ENCODE measurements around the gene SYPL2. TPM values are rescaled to one million over a fixed set of nuclear protein-coding genes. Genes with fewer than 3 reads are reported as not detected.

SYPL2 gene
- total and polyA plus RNA-seq, 8 donors: 0.45 to 1.0 (median 0.58) TPM; not detected in 3

GRCh38 chr1:109493805-109494539, 27.6 kb downstream of the SYPL2 start, which contains the start of gene CYB561D1:
CYB561D1 (plus strand) TSS chr1:109494094; CDS start chr1:109494140, 46 bp downstream.
- 0% methylated on average over 14 to 44 of the region's 44 CpGs for WGBS, 5 donors
- Histone ChIP-seq H3K36me3 (peaks cover 24 to 59% (median 42%) of the 10 kb centered on the region in 4 donors), H3K4me1 (peaks cover 8 to 64% (median 40%) of the 10 kb centered on the region in 4 donors), H3K27ac (peak within 1 kb of the TSS; percentile 76 to 95 (median 87)), H3K4me3 (peak within 1 kb of the TSS; percentile 80 to 91 (median 84)), H3K27me3 (no peaks in the 10 kb centered on the region), H3K9me3 (no peaks in the 10 kb centered on the region)
- intact Hi-C loops (cut with DNase I; ENCODE audit: low total_unique reads): loop anchor here (5.0 kb wide), 1 partner anchor 38 kb away; no protein-coding TSS in a partner anchor
- peak; percentile 88 to 96 for DNase-seq
- TF ChIP-seq POLR2AphosphoS5 (IDR thresholded peaks at IDR 0.05) (peak in 2 of 3 donors; percentile 62 to 84), CTCF (IDR thresholded peaks at IDR 0.05) (peak in 5 of 7 experiments; percentile 72 to 93 (median 90)), EP300 (IDR thresholded peaks at IDR 0.05) (no peak), POLR2A (IDR thresholded peaks at IDR 0.05) (peak in 1 of 4 donors; percentile 13)

- no peaks in the 10 kb centered on the region for H3K27me3 ChIP-seq
- no peak overlapping the region for H3K4me3 ChIP-seq
- DNase-seq: no peak
- TF ChIP-seq EP300 (IDR thresholded peaks at IDR 0.05) (no peak), POLR2A (IDR thresholded peaks at IDR 0.05) (no peak), POLR2AphosphoS5 (IDR thresholded peaks at IDR 0.05) (no peak), CTCF (IDR thresholded peaks at IDR 0.05) (no peak)
- peaks cover 25 to 76% (median 56%) of the 10 kb centered on the region in 4 donors for H3K4me1 ChIP-seq
- H3K36me3 ChIP-seq: peaks cover 19 to 52% (median 37%) of the 10 kb centered on the region in 4 donors
- WGBS, 5 donors: 87 to 98% (median 93%) methylated on average over 6 to 7 of the region's 7 CpGs
- no peaks in the 10 kb centered on the region for H3K9me3 ChIP-seq
- no peak overlapping the region for H3K27ac ChIP-seq
- intact Hi-C loops (cut with DNase I; ENCODE audit: low total_unique reads): no loop called here
Observed at GRCh38 chr1:109495738-109496137, 29.4 kb downstream of the SYPL2 start.

GRCh38 chr1:109497449-109498160, 31.3 kb downstream of the SYPL2 start:
- peaks cover 19 to 48% (median 43%) of the 10 kb centered on the region in 4 donors for H3K36me3 ChIP-seq
- no peaks in the 10 kb centered on the region for H3K9me3 ChIP-seq
- intact Hi-C loops (cut with DNase I; ENCODE audit: low total_unique reads): no loop called here
- WGBS, 5 donors: 62 to 71% (median 70%) methylated on average over 7 to 9 of the region's 9 CpGs
- TF ChIP-seq CTCF (IDR thresholded peaks at IDR 0.05) (no peak), POLR2A (IDR thresholded peaks at IDR 0.05) (no peak), EP300 (IDR thresholded peaks at IDR 0.05) (no peak)
- H3K27me3 ChIP-seq: no peaks in the 10 kb centered on the region
- no peak for DNase-seq
- H3K4me3 ChIP-seq: no peak overlapping the region
- H3K27ac ChIP-seq: no peak overlapping the region
- H3K4me1 ChIP-seq: peaks cover 34 to 90% (median 62%) of the 10 kb centered on the region in 4 donors

GRCh38 chr1:109498161-109498801, 31.9 kb downstream of the SYPL2 start:
- intact Hi-C loops (cut with DNase I; ENCODE audit: low total_unique reads): no loop called here
- peaks cover 34 to 89% (median 60%) of the 10 kb centered on the region in 4 donors for H3K4me1 ChIP-seq
- peaks cover 19 to 48% (median 43%) of the 10 kb centered on the region in 4 donors for H3K36me3 ChIP-seq
- TF ChIP-seq POLR2A (IDR thresholded peaks at IDR 0.05) (no peak), POLR2AphosphoS5 (IDR thresholded peaks at IDR 0.05) (no peak), EP300 (IDR thresholded peaks at IDR 0.05) (no peak), CTCF (IDR thresholded peaks at IDR 0.05) (peak in 5 of 7 experiments; percentile 21 to 36 (median 29))
- no peaks in the 10 kb centered on the region for H3K27me3 ChIP-seq
- H3K4me3 ChIP-seq: no peak overlapping the region
- WGBS, 5 donors: 73 to 82% (median 77%) methylated on average over 11 to 12 of the region's 12 CpGs
- peak in 1 of 2 donors; percentile 68 for DNase-seq
- H3K9me3 ChIP-seq: no peaks in the 10 kb centered on the region
- H3K27ac ChIP-seq: peak overlapping the region in 1 of 5 donors; percentile 56

Measured in stomach (tissue), 9 donors.